ENCODE data around the gene ADAMTSL3. TPM values are rescaled to one million over a fixed set of nuclear protein-coding genes. Genes with fewer than 3 reads are reported as not detected.

The ADAMTSL3 gene
- total and polyA plus RNA-seq, 2 of the 8 experiments (the other 6 are each of a cell fraction or from before 2014, with no cell fraction given): 0.35 to 1.4 TPM

GRCh38 chr15:83922649-83923294 lies 268.8 kb downstream of the ADAMTSL3 start:
- 98% methylated on average over 2 of the region's 2 CpGs; no CpG with 5 or more reads in 1 of the 2 experiments for WGBS, 2 experiments (ENCODE audit: extremely low coverage in 1 of 2, insufficient coverage in 1 of 2, insufficient read length in 1 of 2, insufficient replicate concordance in 2 of 2, low coverage in 1 of 2, low lambda C conversion rate in 2 of 2, missing lambda C conversion rate in 1 of 2)
- ChIA-PET CTCF (ENCODE audit: partially characterized antibody) (no interaction called here), POLR2A (ENCODE audit: partially characterized antibody) (no interaction called here)
- Histone ChIP-seq H2BK15ac (ENCODE audit: low read length) (no peak overlapping the region), H3K27ac (ENCODE audit: low read depth, low read length) (no peak overlapping the region), H4K8ac (ENCODE audit: extremely low read depth, insufficient read depth, low read length) (no peak overlapping the region), H4K5ac (ENCODE audit: insufficient read length, low read depth, low read length) (no peak overlapping the region), H2AFZ (ENCODE audit: low read length) (no peak overlapping the region), H3K79me2 (ENCODE audit: control insufficient read depth in 1 of 2, insufficient read depth in 2 of 2, low read length in 2 of 2) (no peaks in the 10 kb centered on the region), H3K79me1 (ENCODE audit: low read depth, low read length) (no peaks in the 10 kb centered on the region), H3K9ac (replicated peaks in 1 of 4; ENCODE audit: extremely low read depth in 1 of 4, low read depth in 3 of 4, low read length in 3 of 4) (no peak overlapping the region), H2BK20ac (ENCODE audit: low read length) (no peak overlapping the region), H2BK12ac (ENCODE audit: low read depth, low read length) (no peak overlapping the region), H3K18ac (ENCODE audit: extremely low read depth, low read length) (no peak overlapping the region), H3K4me1 (replicated peaks in 1 of 4; ENCODE audit: control insufficient read depth in 3 of 4, insufficient read depth in 4 of 4, low read length in 3 of 4) (peaks cover 0 to 2% (median 0%) of the 10 kb centered on the region in 4 experiments; a peak in 1 of 7 replicates), H3K23ac (ENCODE audit: insufficient read length) (no peak overlapping the region), H3K27me3 (replicated peaks in 1 of 4; ENCODE audit: control insufficient read depth in 3 of 4, extremely low read depth in 1 of 4, insufficient read depth in 3 of 4, low read length in 3 of 4) (no peaks in the 10 kb centered on the region), H2AK5ac (ENCODE audit: low read depth, low read length) (no peak overlapping the region), H3K23me2 (ENCODE audit: low read depth, low read length) (0 out of 2 replicates have a peak, but pooled peaks cover 2% of the 10 kb centered on the region), H3K4me3 (ENCODE audit: extremely low read depth in 1 of 4, insufficient read depth in 2 of 4, low read depth in 3 of 4, low read length in 4 of 4) (no peak overlapping the region), H2BK120ac (replicated peaks; ENCODE audit: low read depth, low read length) (no peak overlapping the region), H3K9me3 (ENCODE audit: insufficient read depth in 2 of 2, low read depth in 1 of 2, low read length in 1 of 2) (no peaks in the 10 kb centered on the region), H4K91ac (replicated peaks; ENCODE audit: insufficient read length, low read length) (no peak overlapping the region), H3K56ac (replicated peaks; ENCODE audit: insufficient read length, low read depth, low read length) (no peak overlapping the region), H3K4me2 (ENCODE audit: insufficient read depth in 1 of 2, low read depth in 2 of 2, low read length in 2 of 2) (no peak overlapping the region), H2BK5ac (ENCODE audit: low read depth, low read length) (no peak overlapping the region), H3K36me3 (ENCODE audit: control insufficient read depth in 2 of 4, insufficient read depth in 4 of 4, low read length in 3 of 4) (no peaks in the 10 kb centered on the region), H3K4ac (replicated peaks; ENCODE audit: insufficient read length, low read depth, low read length) (no peak overlapping the region), H3K14ac (ENCODE audit: insufficient read length) (no peak overlapping the region), H4K20me1 (replicated peaks in 1 of 2; ENCODE audit: control insufficient read depth in 1 of 2, insufficient read depth in 2 of 2, low read length in 2 of 2) (no peaks in the 10 kb centered on the region)
- FAIRE-seq (no peak), DNase-seq (ENCODE audit: low read depth in 1 of 2, low spot score in 2 of 2) (no peak)
- TF ChIP-seq CTCF (IDR thresholded peaks at IDR 0.05; ENCODE audit: control extremely low read depth in 1 of 3, insufficient read depth in 1 of 3, low read depth in 1 of 3, low read length in 3 of 3) (no peak), RBBP5 (IDR thresholded peaks at IDR 0.05; ENCODE audit: borderline replicate concordance, low read depth, low read length) (no peak), TEAD4 (IDR thresholded peaks at IDR 0.05; ENCODE audit: low read depth, low read length) (no peak), CEBPB (IDR thresholded peaks at IDR 0.05; ENCODE audit: low read depth, low read length) (no peak), SIN3A (conservative IDR thresholded peaks at IDR 0.05 in 1 of 2, IDR thresholded peaks at IDR 0.05 in 1 of 2; ENCODE audit: low read depth in 1 of 2, low read length in 2 of 2) (no peak), CREB1 (IDR thresholded peaks at IDR 0.05) (no peak), CHD1 (IDR thresholded peaks at IDR 0.05; ENCODE audit: low read depth, low read length) (no peak)
